WERI-Rb-1 (cell line): Measurements from ENCODE around the gene PLA2G15.

Source experiments
- DNase-seq: peaks from one replicate; pipeline ENCODE4 v3.0.0-alpha.2; 2020
- H3K27ac ChIP-seq: fragments of 250-450 bp; sonication (Bioruptor Pico); 2 replicates; pipeline ENCODE4 v1.5.1; 2020; ENCODE audit warnings: mild to moderate bottlenecking, moderate library complexity
- H3K27me3 ChIP-seq: fragments of 250-450 bp; sonication (Bioruptor Pico); 2 replicates; pipeline ENCODE4 v1.5.1; 2021; ENCODE audit warnings: mild to moderate bottlenecking, low read depth, moderate library complexity; ENCODE audit not compliant: insufficient read depth, severe bottlenecking
- H3K36me3 ChIP-seq: fragments of 250-450 bp; sonication (Bioruptor Pico); 2 replicates; pipeline ENCODE4 v1.5.1; 2020; ENCODE audit warnings: mild to moderate bottlenecking, moderate library complexity
- H3K4me3 ChIP-seq: 2 replicates; pipeline ENCODE4 v1.5.1; 2011; ENCODE audit warnings: low read depth, mild to moderate bottlenecking, control low read depth, low read length
- H3K9me3 ChIP-seq: fragments of 250-450 bp; sonication (Bioruptor Pico); 2 replicates; pipeline ENCODE4 v1.5.1; 2021; ENCODE audit warnings: mild to moderate bottlenecking, moderate library complexity; ENCODE audit not compliant: severe bottlenecking
- CTCF ChIP-seq: IDR thresholded peaks from 2 replicates; pipeline ENCODE4 v1.5.1; 2011; ENCODE audit warnings: low read depth, mild to moderate bottlenecking, control low read depth, inconsistent platforms, low read length

The PLA2G15 gene

DNA sequence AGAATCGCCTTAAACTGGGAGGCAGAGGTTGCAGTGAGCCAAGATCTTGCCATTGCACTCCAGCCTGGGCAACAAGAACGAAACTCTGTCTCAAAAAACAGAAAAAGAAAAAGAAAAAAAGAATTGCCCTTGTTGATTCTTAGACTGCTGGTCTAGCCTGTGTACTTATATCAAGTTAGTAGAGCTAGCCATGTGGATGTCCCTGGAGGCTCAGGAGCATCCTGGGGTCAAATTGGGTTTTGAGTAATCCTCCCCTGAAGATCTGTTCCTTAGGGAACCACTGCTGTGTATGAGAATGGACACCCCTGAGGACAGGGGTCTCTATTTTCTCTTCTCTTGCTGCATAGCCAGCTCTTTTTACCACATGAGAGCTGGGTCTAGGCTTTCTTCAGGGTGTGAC lies 44.0 kb downstream of the PLA2G15 start:
- no peak for TF ChIP-seq CTCF
- Histone ChIP-seq H3K4me3 (no peak overlapping the region), H3K27me3 (no peaks in the 10 kb centered on the region), H3K36me3 (peaks cover 54% of the 10 kb centered on the region), H3K9me3 (no peaks in the 10 kb centered on the region), H3K27ac (no peak overlapping the region)
- DNase-seq: no peak

- H3K9me3 ChIP-seq: no peaks in the 10 kb centered on the region
- peaks cover 59% of the 10 kb centered on the region for H3K36me3 ChIP-seq
- H3K27ac ChIP-seq: no peak overlapping the region
- no peak overlapping the region for H3K4me3 ChIP-seq
- no peaks in the 10 kb centered on the region for H3K27me3 ChIP-seq
- no peak for DNase-seq
- no peak for TF ChIP-seq CTCF
Measured at GRCh38 chr16:68289621-68290329, 44.6 kb downstream of the PLA2G15 start.

DNA sequence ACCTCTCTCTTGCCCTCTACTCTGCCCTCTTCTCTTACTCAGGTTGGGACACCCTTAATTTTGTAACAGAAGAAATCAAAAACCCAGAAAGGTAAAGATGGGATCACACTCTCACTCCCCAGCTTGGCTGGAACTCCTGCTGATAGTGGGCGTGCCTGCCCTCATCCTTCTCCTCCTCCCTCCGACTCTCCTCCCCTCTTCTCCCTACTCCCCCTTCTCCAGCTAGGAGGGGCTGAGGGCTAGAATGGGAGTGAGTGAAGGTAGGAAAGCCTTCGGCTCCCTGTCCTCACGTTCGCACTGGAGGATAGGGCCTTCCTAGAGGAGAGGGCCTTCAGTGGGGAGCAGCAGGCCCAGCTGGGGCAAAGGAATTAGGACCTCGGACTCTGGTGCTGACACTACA lies 45.3 kb downstream of the PLA2G15 start:
- no peak for TF ChIP-seq CTCF
- no peak overlapping the region for H3K27ac ChIP-seq
- peaks cover 66% of the 10 kb centered on the region for H3K36me3 ChIP-seq
- no peak for DNase-seq
- no peak overlapping the region for H3K4me3 ChIP-seq
- H3K27me3 ChIP-seq: no peaks in the 10 kb centered on the region
- no peaks in the 10 kb centered on the region for H3K9me3 ChIP-seq

DNA sequence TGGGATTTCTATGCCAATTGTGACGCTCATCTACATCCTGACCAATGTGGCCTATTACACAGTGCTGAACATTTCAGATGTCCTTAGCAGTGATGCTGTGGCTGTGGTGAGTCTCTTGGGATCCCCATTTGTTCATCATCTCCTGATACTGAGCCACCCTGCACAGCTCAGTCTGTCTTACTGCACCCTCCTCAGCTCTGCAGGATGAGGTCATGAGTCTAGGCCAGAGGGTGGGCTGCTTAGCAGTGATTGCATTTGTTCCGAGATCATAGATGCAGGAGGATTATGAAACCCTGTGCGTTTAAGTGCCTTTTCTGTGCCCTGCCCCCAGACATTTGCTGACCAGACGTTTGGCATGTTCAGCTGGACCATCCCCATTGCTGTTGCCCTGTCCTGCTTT lies 46.1 kb downstream of the PLA2G15 start:
- H3K4me3 ChIP-seq: no peak overlapping the region
- H3K27me3 ChIP-seq: no peaks in the 10 kb centered on the region
- no peak for TF ChIP-seq CTCF
- H3K9me3 ChIP-seq: no peaks in the 10 kb centered on the region
- no peak for DNase-seq
- H3K36me3 ChIP-seq: peaks cover 74% of the 10 kb centered on the region
- H3K27ac ChIP-seq: no peak overlapping the region

DNA sequence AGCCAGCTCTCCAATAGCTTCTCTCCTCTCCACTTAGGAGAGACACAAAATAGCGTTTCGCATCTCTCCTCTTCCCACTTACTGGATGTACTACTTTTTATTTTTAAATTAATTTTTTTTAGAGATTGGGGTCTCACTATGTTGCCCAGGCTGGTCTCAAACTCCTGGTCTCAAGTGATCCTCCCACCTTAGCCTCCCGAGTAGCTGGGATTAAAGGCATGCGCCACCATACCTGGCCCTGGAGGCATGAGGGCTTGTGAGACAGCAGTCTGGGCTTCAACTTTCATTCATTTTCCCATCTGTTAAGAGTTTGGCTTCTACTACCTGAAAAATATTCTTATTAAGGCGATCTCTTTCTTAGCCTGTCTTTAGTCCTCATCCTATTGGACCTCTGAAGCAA lies 47.3 kb downstream of the PLA2G15 start:
- DNase-seq: no peak
- peaks cover 78% of the 10 kb centered on the region for H3K36me3 ChIP-seq

More for the DNA sequence above, 47.3 kb downstream of the PLA2G15 start:
- TF ChIP-seq CTCF: no peak
- Histone ChIP-seq H3K27me3 (no peaks in the 10 kb centered on the region), H3K27ac (no peak overlapping the region), H3K9me3 (no peaks in the 10 kb centered on the region), H3K4me3 (no peak overlapping the region)
